HG03575 (cell line): ENCODE measurements around the gene COMMD10.

Experiments used
- ATAC-seq: cut with Tn5 transposase; IDR thresholded peaks from one replicate; pipeline ENCODE4 v1.9.1; 2021; ENCODE audit not compliant: unreplicated experiment, insufficient number of reproducible peaks, low FRiP score; ENCODE audit errors: extremely low read depth

The COMMD10 gene

GRCh38 chr5:116313366-116313765 lies 228.5 kb downstream of the COMMD10 start:
- ATAC-seq: no peak

- no peak for ATAC-seq
These were observed 230.7 kb downstream of the COMMD10 start for GRCh38 chr5:116315531-116315930.

- no peak for ATAC-seq
These were observed 233.4 kb downstream of the COMMD10 start for GRCh38 chr5:116318091-116318854.

GRCh38 chr5:116320486-116320885 lies 235.7 kb downstream of the COMMD10 start:
- ATAC-seq: no peak

- no peak for ATAC-seq
These were observed 244.7 kb downstream of the COMMD10 start for GRCh38 chr5:116329503-116329902.

GRCh38 chr5:116340799-116341198 lies 256.0 kb downstream of the COMMD10 start:
- no peak for ATAC-seq
